Vagina (tissue), 2 donors: ENCODE results near the gene ABCB4.

ENCODE experiments used
- CTCF ChIP-seq, 3 experiments: fragments of 450-650 bp in 2 of 3; fragments of 200-600 bp in 1 of 3; sonication (generic) in 1 of 3; IDR thresholded peaks; one replicate each; pipeline ENCODE4 v1.5.1; 2017 to 2019; ENCODE audit warnings: antibody characterized with exemption in 3 of 3, mild to moderate bottlenecking in 2 of 3, moderate library complexity in 2 of 3
- POLR2AphosphoS5 ChIP-seq, 2 donors: sonication (generic); formaldehyde crosslinking; IDR thresholded peaks; one replicate each; pipeline ENCODE4 v1.9.0; 2017; ENCODE audit warnings: antibody characterized with exemption in 2 of 2, mild to moderate bottlenecking in 2 of 2, low read depth in 1 of 2; ENCODE audit not compliant: insufficient read depth in 1 of 2

- TF ChIP-seq CTCF (IDR thresholded peaks at IDR 0.05) (no peak), POLR2AphosphoS5 (IDR thresholded peaks at IDR 0.05; ENCODE audit: insufficient read depth in 1 of 2, low read depth in 1 of 2) (no peak)
Measured at GRCh38 chr7:87380905-87381304, 94.6 kb downstream of the ABCB4 start.
